DMS 273 (cell line): ENCODE results near the gene UBE2I.

ENCODE experiments used
- DNase-seq: peaks from one replicate; lab custom pipeline; 2025; ENCODE audit not compliant: unreplicated experiment; lab: John Stamatoyannopoulos, UW

The UBE2I gene

GRCh38 chr16:1341495-1342420 lies 32.3 kb downstream of the UBE2I start:
- DNase-seq = no peak

GRCh38 chr16:1342526-1343427 lies 33.3 kb downstream of the UBE2I start:
- peak; percentile 100 for DNase-seq

- DNase-seq = peak; percentile 61
Observed at GRCh38 chr16:1343428-1344242, 34.2 kb downstream of the UBE2I start.

- no peak for DNase-seq
Observed at GRCh38 chr16:1344499-1344898, 35.1 kb downstream of the UBE2I start.

GRCh38 chr16:1345087-1345486 lies 35.7 kb downstream of the UBE2I start:
- DNase-seq = peak; percentile 54

- no peak for DNase-seq
Observed at GRCh38 chr16:1345651-1346421, 36.4 kb downstream of the UBE2I start.

- DNase-seq = peak; percentile 56
Observed at GRCh38 chr16:1346422-1347285, 37.2 kb downstream of the UBE2I start.

- DNase-seq = no peak
Observed at GRCh38 chr16:1347286-1347855, 37.9 kb downstream of the UBE2I start.

- no peak for DNase-seq
Observed at GRCh38 chr16:1347962-1348361, 38.5 kb downstream of the UBE2I start.

GRCh38 chr16:1348441-1348840 lies 39.0 kb downstream of the UBE2I start:
- no peak for DNase-seq

GRCh38 chr16:1348926-1349325 lies 39.5 kb downstream of the UBE2I start:
- no peak for DNase-seq

- DNase-seq = no peak
Observed at GRCh38 chr16:1349351-1349750, 39.9 kb downstream of the UBE2I start.

GRCh38 chr16:1349951-1350350 lies 40.5 kb downstream of the UBE2I start:
- no peak for DNase-seq

GRCh38 chr16:1350691-1351090 lies 41.3 kb downstream of the UBE2I start:
- no peak for DNase-seq

GRCh38 chr16:1351215-1351581 lies 41.8 kb downstream of the UBE2I start:
- DNase-seq = no peak

GRCh38 chr16:1351582-1352362 lies 42.3 kb downstream of the UBE2I start, which contains the start of the genes GNPTG and TSR3:
Gene GNPTG, plus strand, starts transcription at chr16:1351931. Its CDS starts 35 bp downstream, at chr16:1351966.
Gene TSR3, minus strand, starts transcription at chr16:1351878. Its CDS starts 74 bp downstream, at chr16:1351804.
- DNase-seq = peak; percentile 95

GRCh38 chr16:1354815-1355540 lies 45.5 kb downstream of the UBE2I start:
- no peak for DNase-seq
